Gastrocnemius medialis (tissue), 4 donors: ENCODE measurements around the gene FAN1.

Source experiments
- POLR2A ChIP-seq, 2 donors: fragments of 450-650 bp; IDR thresholded peaks; one replicate each; pipeline ENCODE4 v1.6.1; 2017; ENCODE audit warnings: antibody characterized with exemption in 2 of 2, mild to moderate bottlenecking in 2 of 2, moderate library complexity in 2 of 2
- TF ChIP-seq, protein P1 (sequence below), 5 experiments: fragments of 450-650 bp in 3 of 5; fragments of 200-600 bp in 2 of 5; sonication (generic) in 2 of 5; IDR thresholded peaks in 4 of 5; conservative IDR thresholded peaks in 1 of 5; 1 replicate in 4 of 5; 2 replicates in 1 of 5; pipeline ENCODE4 v1.5.1; 2016 to 2019; ENCODE audit warnings: antibody characterized with exemption in 5 of 5, mild to moderate bottlenecking in 3 of 5, moderate library complexity in 3 of 5

DNA sequence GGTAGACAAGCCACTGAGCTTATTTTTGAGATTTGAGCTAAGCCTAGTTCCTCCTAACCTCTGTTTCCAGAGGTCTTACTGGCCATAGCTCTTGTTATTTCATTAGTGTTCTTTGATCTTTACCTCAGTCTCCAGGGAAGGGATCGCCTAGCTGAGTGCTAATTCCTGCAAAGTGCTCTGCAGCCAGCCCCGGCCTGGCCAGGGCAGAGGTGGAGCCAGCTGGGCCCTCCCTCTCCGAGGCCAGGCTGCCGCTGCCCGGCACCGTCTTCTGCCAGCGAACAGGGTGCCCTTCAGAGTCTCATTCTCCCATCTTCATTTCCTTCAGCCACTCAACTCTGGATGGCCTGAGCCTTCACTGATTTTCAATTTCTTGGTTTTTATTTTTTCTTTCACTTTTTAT, 19.7 kb downstream of the FAN1 start:
- TF ChIP-seq, protein P1, sequence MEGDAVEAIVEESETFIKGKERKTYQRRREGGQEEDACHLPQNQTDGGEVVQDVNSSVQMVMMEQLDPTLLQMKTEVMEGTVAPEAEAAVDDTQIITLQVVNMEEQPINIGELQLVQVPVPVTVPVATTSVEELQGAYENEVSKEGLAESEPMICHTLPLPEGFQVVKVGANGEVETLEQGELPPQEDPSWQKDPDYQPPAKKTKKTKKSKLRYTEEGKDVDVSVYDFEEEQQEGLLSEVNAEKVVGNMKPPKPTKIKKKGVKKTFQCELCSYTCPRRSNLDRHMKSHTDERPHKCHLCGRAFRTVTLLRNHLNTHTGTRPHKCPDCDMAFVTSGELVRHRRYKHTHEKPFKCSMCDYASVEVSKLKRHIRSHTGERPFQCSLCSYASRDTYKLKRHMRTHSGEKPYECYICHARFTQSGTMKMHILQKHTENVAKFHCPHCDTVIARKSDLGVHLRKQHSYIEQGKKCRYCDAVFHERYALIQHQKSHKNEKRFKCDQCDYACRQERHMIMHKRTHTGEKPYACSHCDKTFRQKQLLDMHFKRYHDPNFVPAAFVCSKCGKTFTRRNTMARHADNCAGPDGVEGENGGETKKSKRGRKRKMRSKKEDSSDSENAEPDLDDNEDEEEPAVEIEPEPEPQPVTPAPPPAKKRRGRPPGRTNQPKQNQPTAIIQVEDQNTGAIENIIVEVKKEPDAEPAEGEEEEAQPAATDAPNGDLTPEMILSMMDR (IDR thresholded peaks at IDR 0.05 in 4 of 5, conservative IDR thresholded peaks at IDR 0.05 in 1 of 5) = no peak
- no peak for TF ChIP-seq POLR2A (IDR thresholded peaks at IDR 0.05)
